AG09309 (cell line): ENCODE data around the gene UBA7.
"Not testable (repeated sequence)": the region's sequence is repeated elsewhere in the genome, so short reads cannot be mapped to it uniquely, and the experiment has no call there.

ENCODE experiments used
- DNase-seq: peaks from one replicate; pipeline ENCODE4 v3.0.0-alpha.2; 2010; ENCODE audit warnings: low read depth
- H3K4me3 ChIP-seq: 2 replicates; pipeline ENCODE4 v1.5.1; 2011; ENCODE audit warnings: mild to moderate bottlenecking, low read depth, low read length, moderate library complexity; ENCODE audit not compliant: control insufficient read depth
- TF ChIP-seq, protein P1 (sequence below): IDR thresholded peaks from 2 replicates; pipeline ENCODE4 v1.5.1; 2011; ENCODE audit warnings: mild to moderate bottlenecking, low read depth, low read length, inconsistent platforms; ENCODE audit not compliant: insufficient read depth, control insufficient read depth; ENCODE audit errors: missing control alignments

UBA7 gene

GRCh38 chr3:49790626-49791411 lies 22.9 kb downstream of the UBA7 start:
- DNase-seq, result no peak
- no peak overlapping the region for H3K4me3 ChIP-seq
- TF ChIP-seq, protein P1, sequence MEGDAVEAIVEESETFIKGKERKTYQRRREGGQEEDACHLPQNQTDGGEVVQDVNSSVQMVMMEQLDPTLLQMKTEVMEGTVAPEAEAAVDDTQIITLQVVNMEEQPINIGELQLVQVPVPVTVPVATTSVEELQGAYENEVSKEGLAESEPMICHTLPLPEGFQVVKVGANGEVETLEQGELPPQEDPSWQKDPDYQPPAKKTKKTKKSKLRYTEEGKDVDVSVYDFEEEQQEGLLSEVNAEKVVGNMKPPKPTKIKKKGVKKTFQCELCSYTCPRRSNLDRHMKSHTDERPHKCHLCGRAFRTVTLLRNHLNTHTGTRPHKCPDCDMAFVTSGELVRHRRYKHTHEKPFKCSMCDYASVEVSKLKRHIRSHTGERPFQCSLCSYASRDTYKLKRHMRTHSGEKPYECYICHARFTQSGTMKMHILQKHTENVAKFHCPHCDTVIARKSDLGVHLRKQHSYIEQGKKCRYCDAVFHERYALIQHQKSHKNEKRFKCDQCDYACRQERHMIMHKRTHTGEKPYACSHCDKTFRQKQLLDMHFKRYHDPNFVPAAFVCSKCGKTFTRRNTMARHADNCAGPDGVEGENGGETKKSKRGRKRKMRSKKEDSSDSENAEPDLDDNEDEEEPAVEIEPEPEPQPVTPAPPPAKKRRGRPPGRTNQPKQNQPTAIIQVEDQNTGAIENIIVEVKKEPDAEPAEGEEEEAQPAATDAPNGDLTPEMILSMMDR, result no peak

GRCh38 chr3:49788056-49788455 lies 25.7 kb downstream of the UBA7 start:
- TF ChIP-seq, protein P1, result no peak
- no peak overlapping the region for H3K4me3 ChIP-seq

GRCh38 chr3:49787536-49787935 lies 26.2 kb downstream of the UBA7 start:
- no peak for DNase-seq
- TF ChIP-seq, protein P1, result no peak
- no peak overlapping the region for H3K4me3 ChIP-seq

More at GRCh38 chr3:49788056-49788455, 25.7 kb downstream of the UBA7 start:
- no peak for DNase-seq

- DNase-seq, result no peak
- no peak overlapping the region for H3K4me3 ChIP-seq
- TF ChIP-seq, protein P1, result no peak
These were observed 26.6 kb downstream of the UBA7 start for GRCh38 chr3:49787182-49787464.

- peak; percentile 100 for DNase-seq
- TF ChIP-seq, protein P1, result no peak
- peak within 1 kb of the TSS; percentile 61 for H3K4me3 ChIP-seq
These were observed 27.2 kb downstream of the UBA7 start, which contains the start of gene IP6K1 for GRCh38 chr3:49786357-49787181. Gene IP6K1, minus strand, starts transcription at chr3:49786542. Its CDS starts 38,502 bp downstream, at chr3:49748040.

DNA sequence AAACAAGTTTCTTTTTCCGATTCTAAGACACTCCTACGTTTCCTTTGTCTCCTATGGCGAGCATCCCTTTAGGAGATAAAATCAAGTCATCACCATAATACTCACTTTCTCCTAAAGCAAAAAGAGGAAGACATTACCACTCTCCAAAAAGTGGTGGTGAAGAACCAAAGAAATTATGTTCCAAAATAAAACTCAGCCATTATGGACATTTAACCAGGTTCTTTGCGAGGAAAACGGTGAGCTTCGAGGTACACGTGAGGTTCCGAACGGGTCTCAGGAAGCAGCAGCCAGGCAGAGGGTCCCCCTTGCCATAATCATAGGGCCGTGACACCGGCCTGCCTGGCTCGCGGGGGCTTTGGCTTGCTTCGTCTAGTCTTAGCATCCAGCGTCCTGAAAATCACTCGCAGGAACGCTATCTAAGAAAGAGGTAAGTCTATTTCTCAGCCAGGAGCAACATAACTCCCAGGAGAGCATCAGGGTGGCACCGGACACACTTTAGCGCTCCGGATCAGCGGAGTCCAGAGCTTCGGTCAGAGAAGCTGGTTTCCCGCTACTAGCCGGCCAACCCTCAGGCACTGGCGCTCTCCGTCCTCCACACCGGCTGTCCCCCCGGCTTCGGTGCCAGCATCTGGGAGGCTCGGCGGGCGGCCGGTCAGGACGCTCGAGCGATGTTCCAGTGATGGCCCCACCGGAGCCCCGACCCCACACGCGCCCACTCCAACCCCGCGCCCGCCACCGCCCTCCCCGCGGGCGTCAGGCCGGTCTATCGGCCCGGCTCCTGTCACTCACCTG lies 28.0 kb downstream of the UBA7 start:
- DNase-seq, result no peak
- TF ChIP-seq, protein P1, result no peak
- peak overlapping the region; percentile 61 for H3K4me3 ChIP-seq

DNA sequence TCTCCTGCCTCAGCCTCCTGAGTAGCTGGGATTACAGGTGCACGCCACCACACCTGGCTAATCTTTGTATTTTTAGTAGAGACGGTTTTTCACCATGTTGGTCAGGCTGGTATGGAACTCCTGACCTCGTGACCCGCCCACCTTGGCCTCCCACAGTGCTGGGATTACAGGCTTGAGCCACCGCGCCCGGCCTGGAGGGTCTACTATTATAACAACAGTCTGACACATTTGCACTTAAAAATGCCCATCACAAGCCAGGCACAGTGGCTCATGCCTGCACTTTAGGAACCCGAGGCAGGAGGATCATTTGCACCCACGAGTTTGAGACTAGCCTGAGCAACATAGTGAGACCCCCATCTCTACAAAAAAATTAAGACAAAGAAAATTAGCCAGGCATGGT lies 31.5 kb downstream of the UBA7 start:
- DNase-seq, H3K4me3 ChIP-seq: not testable (repeated sequence)
